HepG2 (cell line): ENCODE results near the gene TULP4. TPM values are rescaled to one million over a fixed set of nuclear protein-coding genes. Genes with fewer than 3 reads are reported as not detected.
A peak's percentile ranks its signal among the peaks of the same experiment; 100 is the strongest.

Experiments used
- JUND ChIP-seq: sonication (generic); formaldehyde crosslinking; IDR thresholded peaks from 2 replicates; pipeline ENCODE4 v1.8.0; 2022; ENCODE audit warnings: mild to moderate bottlenecking, missing genetic modification reagents
- KAT8 ChIP-seq: IDR thresholded peaks from 2 replicates; pipeline ENCODE4 v1.6.1; 2016; ENCODE audit warnings: missing genetic modification reagents, missing compliant biosample characterization
- SP140L ChIP-seq: sonication (generic); formaldehyde crosslinking; IDR thresholded peaks from 2 replicates; pipeline ENCODE4 v1.4.0; 2020; ENCODE audit warnings: missing genetic modification reagents, borderline replicate concordance
- SYNCRIP ChIP-seq: fragments of 200-400 bp; formaldehyde crosslinking; IDR thresholded peaks from 2 replicates; pipeline ENCODE4 v1.6.1; 2018; ENCODE audit warnings: mild to moderate bottlenecking, low read depth, low read length; ENCODE audit not compliant: insufficient read depth
- ZFAT ChIP-seq: sonication (generic); formaldehyde crosslinking; conservative IDR thresholded peaks from 2 replicates; pipeline ENCODE4 v1.8.1; 2023; ENCODE audit warnings: missing genetic modification reagents, inconsistent platforms
- ZNF256 ChIP-seq: sonication (generic); formaldehyde crosslinking; conservative IDR thresholded peaks from 2 replicates; pipeline ENCODE4 v1.4.0; 2020; ENCODE audit warnings: missing genetic modification reagents
- ZNF263 ChIP-seq: sonication (generic); formaldehyde crosslinking; IDR thresholded peaks from 2 replicates; pipeline ENCODE4 v1.4.0; 2020; ENCODE audit warnings: missing genetic modification reagents
- ZNF441 ChIP-seq: sonication (generic); formaldehyde crosslinking; IDR thresholded peaks from 2 replicates; pipeline ENCODE4 v1.7.0; 2021; ENCODE audit warnings: missing genetic modification reagents, borderline replicate concordance
- ZNF749 ChIP-seq: sonication (generic); formaldehyde crosslinking; IDR thresholded peaks from 2 replicates; pipeline ENCODE4 v1.8.0; 2022; ENCODE audit warnings: mild to moderate bottlenecking, missing genetic modification reagents, moderate library complexity, borderline replicate concordance
- ZNF878 ChIP-seq: sonication (generic); formaldehyde crosslinking; IDR thresholded peaks from 2 replicates; pipeline ENCODE4 v1.8.1; 2023; ENCODE audit warnings: mild to moderate bottlenecking, missing genetic modification reagents, moderate library complexity
- polyA plus RNA-seq, 8 experiments: library from polyadenylated mRNA; depleted of rRNA in 3 of 8; stranded (reverse) in 7 of 8; unstranded in 1 of 8; fragments of >200 nt; fragmentation: Illumina TruSeq in 4 of 8; extraction: Trizol in 4 of 8; gene quantifications; 2 replicates each; pipeline versions ENCODE4 v1.2.1 to v1.2.3, GENCODE V29; 2011 to 2016; ENCODE audit warnings: low read depth in 4 of 8, missing spikeins in 1 of 8, mixed read lengths in 1 of 8; ENCODE audit not compliant: insufficient read depth in 1 of 8
- total RNA-seq, 5 experiments: library from RNA; depleted of rRNA; stranded (reverse); fragments of >200 nt; fragmentation: Illumina TruSeq; extraction: Trizol; gene quantifications; 2 replicates each; pipeline ENCODE4 v1.2.3, GENCODE V29; 2016; ENCODE audit warnings: low read depth in 1 of 5
- TF ChIP-seq, protein P1 (sequence below): sonication (generic); formaldehyde crosslinking; IDR thresholded peaks from 2 replicates; pipeline ENCODE4 v1.4.0; 2020; ENCODE audit warnings: missing genetic modification reagents, borderline replicate concordance
- TF ChIP-seq, protein P2 (sequence below): IDR thresholded peaks from 2 replicates; pipeline ENCODE4 v1.6.1; 2016
- TF ChIP-seq, protein P3 (sequence below): sonication (generic); formaldehyde crosslinking; IDR thresholded peaks from 2 replicates; pipeline ENCODE4 v1.5.0; 2020; ENCODE audit warnings: missing genetic modification reagents, mild to moderate bottlenecking, borderline replicate concordance
- TF ChIP-seq, protein P4 (sequence below), 2 experiments: sonication (generic) in 1 of 2; formaldehyde crosslinking in 1 of 2; IDR thresholded peaks; 2 replicates each; pipeline versions ENCODE4 v1.4.0 to v1.6.1; 2018 to 2020; ENCODE audit warnings: missing genetic modification reagents in 2 of 2, borderline replicate concordance in 1 of 2, low read depth in 1 of 2, mild to moderate bottlenecking in 1 of 2, missing biosample characterization in 1 of 2
- TF ChIP-seq, protein P5 (sequence below): sonication (generic); formaldehyde crosslinking; IDR thresholded peaks from 2 replicates; pipeline ENCODE4 v1.4.0; 2020; ENCODE audit warnings: missing genetic modification reagents
- TF ChIP-seq, protein P6 (sequence below): sonication (generic); formaldehyde crosslinking; IDR thresholded peaks from 2 replicates; pipeline ENCODE4 v1.4.0; 2020; ENCODE audit warnings: mild to moderate bottlenecking, missing genetic modification reagents
- TF ChIP-seq, protein P7 (sequence below): IDR thresholded peaks from 2 replicates; pipeline ENCODE4 v1.6.1; 2016; ENCODE audit warnings: mild to moderate bottlenecking, missing biosample characterization, missing genetic modification reagents

Gene TULP4
- total and polyA plus RNA-seq, 2 of the 13 experiments (the other 11 are each of a cell fraction or from before 2014, with no cell fraction given) = 21.1 to 122 TPM

DNA sequence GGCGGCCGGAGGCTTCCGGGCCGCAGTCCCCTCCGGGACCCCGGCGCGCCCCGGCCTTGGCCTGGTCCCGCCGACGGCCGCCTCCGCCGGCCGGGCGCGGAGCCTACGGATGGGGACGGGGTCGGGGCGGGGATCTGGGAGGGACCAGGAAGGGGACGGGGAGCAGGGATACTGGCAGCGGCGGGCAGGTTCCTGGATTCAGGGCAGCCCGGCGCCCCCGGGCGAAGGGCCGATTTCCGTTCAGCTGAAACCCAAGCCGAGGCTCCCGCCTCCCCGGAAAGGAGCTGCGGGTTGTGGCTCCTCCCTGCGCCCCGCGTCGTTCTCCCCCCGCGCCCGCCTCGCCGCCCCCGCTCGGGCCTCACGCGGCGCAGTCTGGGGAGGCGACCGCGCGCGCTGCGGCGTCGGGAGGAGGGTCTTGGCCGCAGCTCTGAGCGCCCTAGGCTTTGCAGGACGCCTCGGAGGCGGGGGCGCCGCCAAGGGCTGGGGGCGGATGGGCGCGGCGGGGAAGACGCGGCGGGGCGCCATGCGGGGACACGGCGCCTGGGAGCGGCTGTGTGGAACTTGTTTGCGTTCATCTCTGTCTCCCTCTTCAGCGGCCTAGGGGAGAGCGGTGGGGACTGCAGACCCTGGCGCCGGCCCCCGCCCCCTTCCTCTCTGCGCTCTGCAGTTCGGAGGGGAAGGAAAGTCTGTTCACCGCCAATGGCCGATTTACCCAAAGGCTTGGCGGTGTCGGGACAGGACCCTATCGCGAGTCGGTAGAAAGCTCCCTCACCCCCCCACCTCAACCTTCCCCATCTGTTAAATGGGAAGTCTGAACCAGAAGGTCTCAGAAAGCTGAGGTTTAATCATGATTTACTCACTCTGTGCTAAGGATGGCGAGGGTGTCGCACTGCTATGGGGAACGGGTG is 224.9 kb downstream of the TULP4 start (continued):
- TF ChIP-seq, protein P1, sequence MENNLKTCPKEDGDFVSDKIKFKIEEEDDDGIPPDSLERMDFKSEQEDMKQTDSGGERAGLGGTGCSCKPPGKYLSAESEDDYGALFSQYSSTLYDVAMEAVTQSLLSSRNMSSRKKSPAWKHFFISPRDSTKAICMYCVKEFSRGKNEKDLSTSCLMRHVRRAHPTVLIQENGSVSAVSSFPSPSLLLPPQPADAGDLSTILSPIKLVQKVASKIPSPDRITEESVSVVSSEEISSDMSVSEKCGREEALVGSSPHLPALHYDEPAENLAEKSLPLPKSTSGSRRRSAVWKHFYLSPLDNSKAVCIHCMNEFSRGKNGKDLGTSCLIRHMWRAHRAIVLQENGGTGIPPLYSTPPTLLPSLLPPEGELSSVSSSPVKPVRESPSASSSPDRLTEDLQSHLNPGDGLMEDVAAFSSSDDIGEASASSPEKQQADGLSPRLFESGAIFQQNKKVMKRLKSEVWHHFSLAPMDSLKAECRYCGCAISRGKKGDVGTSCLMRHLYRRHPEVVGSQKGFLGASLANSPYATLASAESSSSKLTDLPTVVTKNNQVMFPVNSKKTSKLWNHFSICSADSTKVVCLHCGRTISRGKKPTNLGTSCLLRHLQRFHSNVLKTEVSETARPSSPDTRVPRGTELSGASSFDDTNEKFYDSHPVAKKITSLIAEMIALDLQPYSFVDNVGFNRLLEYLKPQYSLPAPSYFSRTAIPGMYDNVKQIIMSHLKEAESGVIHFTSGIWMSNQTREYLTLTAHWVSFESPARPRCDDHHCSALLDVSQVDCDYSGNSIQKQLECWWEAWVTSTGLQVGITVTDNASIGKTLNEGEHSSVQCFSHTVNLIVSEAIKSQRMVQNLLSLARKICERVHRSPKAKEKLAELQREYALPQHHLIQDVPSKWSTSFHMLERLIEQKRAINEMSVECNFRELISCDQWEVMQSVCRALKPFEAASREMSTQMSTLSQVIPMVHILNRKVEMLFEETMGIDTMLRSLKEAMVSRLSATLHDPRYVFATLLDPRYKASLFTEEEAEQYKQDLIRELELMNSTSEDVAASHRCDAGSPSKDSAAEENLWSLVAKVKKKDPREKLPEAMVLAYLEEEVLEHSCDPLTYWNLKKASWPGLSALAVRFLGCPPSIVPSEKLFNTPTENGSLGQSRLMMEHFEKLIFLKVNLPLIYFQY (CRISPR knock-in tag) = 0 out of 2 replicates have a peak, but pooled peaks have one; percentile 36
- TF ChIP-seq ZFAT (CRISPR knock-in tag) (no peak), ZNF263 (CRISPR knock-in tag) (peak; percentile 85), SYNCRIP (no peak), KAT8 (CRISPR knock-in tag) (peak; percentile 32; the same call in 1 of the 2 replicates), SP140L (CRISPR knock-in tag) (no peak), ZNF749 (CRISPR knock-in tag) (no peak), JUND (CRISPR knock-in tag) (peak; percentile 67), ZNF441 (peak; percentile 68; the same call in 1 of the 2 replicates), ZNF878 (CRISPR knock-in tag) (0 out of 2 replicates have a peak, but pooled peaks have one; percentile 12), ZNF256 (CRISPR knock-in tag) (no peak; the same call in 1 of the 2 replicates)
- TF ChIP-seq, protein P2, sequence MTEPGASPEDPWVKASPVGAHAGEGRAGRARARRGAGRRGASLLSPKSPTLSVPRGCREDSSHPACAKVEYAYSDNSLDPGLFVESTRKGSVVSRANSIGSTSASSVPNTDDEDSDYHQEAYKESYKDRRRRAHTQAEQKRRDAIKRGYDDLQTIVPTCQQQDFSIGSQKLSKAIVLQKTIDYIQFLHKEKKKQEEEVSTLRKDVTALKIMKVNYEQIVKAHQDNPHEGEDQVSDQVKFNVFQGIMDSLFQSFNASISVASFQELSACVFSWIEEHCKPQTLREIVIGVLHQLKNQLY (CRISPR knock-in tag) = no peak
- TF ChIP-seq, protein P3, sequence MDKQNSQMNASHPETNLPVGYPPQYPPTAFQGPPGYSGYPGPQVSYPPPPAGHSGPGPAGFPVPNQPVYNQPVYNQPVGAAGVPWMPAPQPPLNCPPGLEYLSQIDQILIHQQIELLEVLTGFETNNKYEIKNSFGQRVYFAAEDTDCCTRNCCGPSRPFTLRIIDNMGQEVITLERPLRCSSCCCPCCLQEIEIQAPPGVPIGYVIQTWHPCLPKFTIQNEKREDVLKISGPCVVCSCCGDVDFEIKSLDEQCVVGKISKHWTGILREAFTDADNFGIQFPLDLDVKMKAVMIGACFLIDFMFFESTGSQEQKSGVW (CRISPR knock-in tag) = no peak
- TF ChIP-seq, protein P4, sequence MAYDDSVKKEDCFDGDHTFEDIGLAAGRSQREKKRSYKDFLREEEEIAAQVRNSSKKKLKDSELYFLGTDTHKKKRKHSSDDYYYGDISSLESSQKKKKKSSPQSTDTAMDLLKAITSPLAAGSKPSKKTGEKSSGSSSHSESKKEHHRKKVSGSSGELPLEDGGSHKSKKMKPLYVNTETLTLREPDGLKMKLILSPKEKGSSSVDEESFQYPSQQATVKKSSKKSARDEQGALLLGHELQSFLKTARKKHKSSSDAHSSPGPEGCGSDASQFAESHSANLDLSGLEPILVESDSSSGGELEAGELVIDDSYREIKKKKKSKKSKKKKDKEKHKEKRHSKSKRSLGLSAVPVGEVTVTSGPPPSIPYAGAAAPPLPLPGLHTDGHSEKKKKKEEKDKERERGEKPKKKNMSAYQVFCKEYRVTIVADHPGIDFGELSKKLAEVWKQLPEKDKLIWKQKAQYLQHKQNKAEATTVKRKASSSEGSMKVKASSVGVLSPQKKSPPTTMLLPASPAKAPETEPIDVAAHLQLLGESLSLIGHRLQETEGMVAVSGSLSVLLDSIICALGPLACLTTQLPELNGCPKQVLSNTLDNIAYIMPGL (CRISPR knock-in tag; IDR thresholded peaks at IDR 0.05; ENCODE audit: borderline replicate concordance in 1 of 2, low read depth in 1 of 2) = peak; percentile 36 to 37; a peak in 2 of 4 replicates
- TF ChIP-seq, protein P5, sequence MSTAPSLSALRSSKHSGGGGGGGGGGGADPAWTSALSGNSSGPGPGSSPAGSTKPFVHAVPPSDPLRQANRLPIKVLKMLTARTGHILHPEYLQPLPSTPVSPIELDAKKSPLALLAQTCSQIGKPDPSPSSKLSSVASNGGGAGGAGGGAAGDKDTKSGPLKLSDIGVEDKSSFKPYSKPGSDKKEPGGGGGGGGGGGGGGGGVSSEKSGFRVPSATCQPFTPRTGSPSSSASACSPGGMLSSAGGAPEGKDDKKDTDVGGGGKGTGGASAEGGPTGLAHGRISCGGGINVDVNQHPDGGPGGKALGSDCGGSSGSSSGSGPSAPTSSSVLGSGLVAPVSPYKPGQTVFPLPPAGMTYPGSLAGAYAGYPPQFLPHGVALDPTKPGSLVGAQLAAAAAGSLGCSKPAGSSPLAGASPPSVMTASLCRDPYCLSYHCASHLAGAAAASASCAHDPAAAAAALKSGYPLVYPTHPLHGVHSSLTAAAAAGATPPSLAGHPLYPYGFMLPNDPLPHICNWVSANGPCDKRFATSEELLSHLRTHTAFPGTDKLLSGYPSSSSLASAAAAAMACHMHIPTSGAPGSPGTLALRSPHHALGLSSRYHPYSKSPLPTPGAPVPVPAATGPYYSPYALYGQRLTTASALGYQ (CRISPR knock-in tag) = 0 out of 2 replicates have a peak, but pooled peaks have one; percentile 18
- TF ChIP-seq, protein P6, sequence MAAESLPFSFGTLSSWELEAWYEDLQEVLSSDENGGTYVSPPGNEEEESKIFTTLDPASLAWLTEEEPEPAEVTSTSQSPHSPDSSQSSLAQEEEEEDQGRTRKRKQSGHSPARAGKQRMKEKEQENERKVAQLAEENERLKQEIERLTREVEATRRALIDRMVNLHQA (CRISPR knock-in tag) = no peak
- TF ChIP-seq, protein P7, sequence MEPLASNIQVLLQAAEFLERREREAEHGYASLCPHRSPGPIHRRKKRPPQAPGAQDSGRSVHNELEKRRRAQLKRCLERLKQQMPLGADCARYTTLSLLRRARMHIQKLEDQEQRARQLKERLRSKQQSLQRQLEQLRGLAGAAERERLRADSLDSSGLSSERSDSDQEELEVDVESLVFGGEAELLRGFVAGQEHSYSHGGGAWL = peak; percentile 55; the same call in 1 of the 2 replicates
